NOMO-1 treated with DMSO at 0.1 percent for 48 hours (cell line): ENCODE results near the gene DICER1.
"Not testable (repeated sequence)": the region's sequence is repeated elsewhere in the genome, so short reads cannot be mapped to it uniquely, and the experiment has no call there.

Source experiments
- DNase-seq: peaks from one replicate; lab custom pipeline; 2025; ENCODE audit not compliant: unreplicated experiment; lab: John Stamatoyannopoulos, UW

DICER1 gene

DNA sequence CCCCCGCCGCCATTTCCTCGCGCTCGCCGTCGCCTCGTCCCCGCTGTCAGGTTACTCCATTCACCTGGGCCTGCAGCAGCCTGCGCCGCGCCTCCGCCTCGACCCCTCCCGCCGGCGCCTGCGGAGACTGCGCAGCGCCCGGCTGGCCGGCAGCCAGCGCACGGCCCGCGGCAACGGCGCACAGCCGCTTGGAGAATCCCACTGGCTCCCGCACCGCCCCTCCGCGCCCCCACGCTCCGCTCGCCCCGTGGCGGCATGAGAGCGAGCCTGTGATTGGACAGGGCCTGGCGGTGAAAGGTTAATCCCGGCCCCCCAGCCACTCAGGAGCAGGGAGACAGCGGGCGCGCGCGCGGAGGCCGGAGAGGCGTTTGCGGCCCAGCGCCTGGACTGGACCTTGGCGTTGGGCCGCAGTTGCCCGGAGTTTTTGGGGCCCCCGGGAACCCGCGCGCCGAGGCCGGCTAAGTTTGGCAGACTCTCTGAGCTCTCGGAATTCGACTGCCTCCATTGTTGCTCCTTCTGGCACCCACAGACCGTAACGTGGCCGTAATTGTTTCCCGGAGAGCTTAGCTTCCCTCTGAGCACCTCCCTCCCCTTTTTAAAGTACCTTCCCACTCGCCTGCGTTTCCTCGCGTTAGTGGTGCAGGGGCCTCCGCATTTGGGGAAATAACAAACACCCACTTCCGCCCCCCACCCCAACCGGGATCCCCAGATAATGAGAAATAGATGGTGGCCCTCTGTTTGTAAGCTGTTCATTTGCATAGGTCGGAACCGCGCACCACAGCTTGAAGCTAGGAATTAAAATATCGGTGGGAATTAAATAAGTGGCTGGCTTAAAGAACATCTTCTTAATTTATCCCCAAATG lies at the start of gene DICER1:
TSS of gene DICER1 (minus strand) at position 203 of the 863 bp plus-strand sequence. CDS start 24,071 bp downstream, outside the sequence.
- peak; percentile 79 for DNase-seq

DNA sequence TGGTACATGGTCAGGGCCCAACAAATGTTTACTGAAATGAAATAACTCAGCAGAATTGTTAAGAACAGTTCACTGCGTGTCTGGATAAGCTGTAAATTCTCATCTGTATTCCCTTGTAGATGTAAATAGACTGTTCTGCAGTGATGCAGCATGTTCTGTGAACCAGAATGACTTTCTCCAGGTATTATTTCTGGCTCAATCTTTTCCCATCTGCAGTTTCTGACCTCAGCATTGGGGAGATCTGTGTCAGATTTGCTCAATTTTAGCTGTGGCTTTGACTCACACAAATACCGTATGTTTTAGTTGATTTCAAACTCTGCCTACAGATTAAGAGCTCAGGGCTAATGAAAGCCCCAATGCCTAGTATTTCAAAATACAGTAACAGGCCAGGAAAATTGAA lies 49.2 kb upstream of the DICER1 start:
- no peak for DNase-seq

GRCh38 chr14:95204705-95205104 lies 47.4 kb upstream of the DICER1 start:
- no peak for DNase-seq

GRCh38 chr14:95201745-95202144 lies 44.4 kb upstream of the DICER1 start:
- DNase-seq = not testable (repeated sequence)

DNA sequence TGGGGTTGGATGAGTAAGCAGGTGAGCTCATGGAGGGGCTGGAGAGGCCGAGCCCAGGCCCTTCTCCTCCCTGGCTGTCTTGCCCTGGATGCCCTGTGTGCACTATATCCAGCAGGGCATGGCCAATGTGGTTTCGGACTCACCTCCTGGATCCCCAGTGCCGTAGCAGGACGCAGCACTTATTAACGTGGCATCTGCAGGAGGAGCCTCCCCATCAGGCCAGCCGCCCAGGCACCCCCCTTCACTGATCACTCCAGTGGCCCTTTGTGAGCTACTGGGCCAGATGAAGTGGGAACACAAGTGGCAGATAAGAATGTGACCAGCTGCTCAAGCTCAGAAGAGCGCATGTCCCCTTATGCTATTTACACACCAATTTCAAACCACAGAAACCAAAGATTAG lies 43.1 kb upstream of the DICER1 start:
- no peak for DNase-seq

DNA sequence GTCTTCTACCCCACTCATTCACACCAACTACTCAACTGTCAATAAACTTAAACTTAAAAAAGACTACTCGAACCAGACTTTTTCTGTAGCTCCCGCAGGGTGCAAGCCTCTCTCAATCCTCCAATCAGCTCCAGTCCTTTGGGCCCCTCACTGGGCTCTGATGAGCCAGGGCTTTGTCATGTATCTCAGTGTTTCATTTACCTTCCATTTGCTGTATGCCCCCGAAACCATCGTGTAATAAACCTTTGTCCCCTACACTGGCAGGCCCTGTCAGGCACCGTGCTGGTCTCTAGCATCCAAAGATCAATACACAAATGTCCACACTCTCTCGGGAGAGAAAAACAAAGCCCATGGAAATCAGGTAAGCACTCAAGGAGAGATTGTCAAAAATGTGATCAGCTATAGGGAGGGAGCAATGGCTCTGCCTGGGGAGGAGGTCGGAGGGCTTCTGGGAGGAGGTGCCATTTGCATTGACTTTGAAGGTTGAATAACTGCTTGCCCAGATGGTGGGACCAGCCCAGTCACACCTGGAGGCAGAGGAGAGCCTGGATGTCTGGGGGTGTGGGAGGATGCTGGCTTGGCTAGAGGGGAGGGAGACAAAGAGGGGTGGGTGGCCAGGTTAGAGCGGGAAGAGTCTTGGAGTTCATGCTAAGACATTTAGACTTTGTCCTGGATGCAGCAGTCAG lies 42.1 kb upstream of the DICER1 start:
- no peak for DNase-seq

GRCh38 chr14:95198320-95198719 lies 41.0 kb upstream of the DICER1 start:
- no peak for DNase-seq

DNA sequence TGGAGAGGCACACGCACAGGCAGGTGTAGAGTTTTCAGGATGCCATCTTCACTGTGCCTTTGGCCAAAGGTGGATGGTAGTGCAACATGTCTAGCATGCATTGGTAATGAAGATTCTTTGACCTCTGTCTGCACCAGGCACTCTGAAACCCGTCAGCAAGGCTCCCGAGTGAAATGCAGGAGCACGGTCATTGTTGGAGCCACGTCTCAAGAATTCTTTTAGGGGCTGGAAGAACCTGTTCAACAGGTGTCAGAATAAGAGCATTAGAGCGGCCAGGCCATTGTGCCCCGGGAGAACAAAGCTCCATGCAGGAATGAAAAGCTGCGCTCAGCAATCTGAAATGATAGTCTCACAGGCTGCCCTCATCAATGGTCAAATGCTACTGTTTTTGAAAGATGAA lies 40.2 kb upstream of the DICER1 start:
- DNase-seq = no peak

DNA sequence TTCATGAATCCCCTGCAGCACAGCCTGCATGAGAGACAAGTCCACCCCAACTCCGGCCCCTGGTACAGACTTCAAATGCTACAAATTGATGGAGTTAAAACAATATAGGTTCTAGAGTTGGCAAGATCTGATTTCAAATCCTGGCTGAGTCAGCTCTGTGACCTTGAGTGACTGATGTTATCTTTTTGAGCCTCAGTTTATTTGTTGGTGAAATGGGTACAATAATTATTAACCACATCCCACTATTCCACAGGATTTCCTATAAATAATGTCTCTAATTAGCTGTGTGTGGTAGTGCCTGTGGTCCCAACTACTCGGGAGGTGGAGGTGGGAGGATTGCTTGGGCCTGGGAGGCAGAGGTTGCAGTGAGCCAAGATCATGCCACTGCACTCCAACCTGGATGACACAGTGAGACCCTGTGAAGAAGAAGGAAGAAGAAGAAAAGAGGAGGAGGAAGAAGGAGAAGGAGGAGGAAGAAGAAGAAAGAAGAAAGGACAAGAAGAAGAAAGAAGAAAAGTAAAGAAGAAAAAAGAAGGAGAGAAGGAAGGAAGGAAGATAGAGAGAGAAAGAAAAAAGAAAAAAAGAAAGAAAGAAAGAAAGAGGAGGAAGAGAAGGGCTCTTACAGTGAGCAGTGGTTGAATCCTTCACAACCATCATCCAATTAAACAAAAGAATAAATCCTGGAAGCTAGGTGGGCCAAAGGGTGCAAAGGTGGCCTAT lies 39.7 kb upstream of the DICER1 start:
- DNase-seq = no peak

DNA sequence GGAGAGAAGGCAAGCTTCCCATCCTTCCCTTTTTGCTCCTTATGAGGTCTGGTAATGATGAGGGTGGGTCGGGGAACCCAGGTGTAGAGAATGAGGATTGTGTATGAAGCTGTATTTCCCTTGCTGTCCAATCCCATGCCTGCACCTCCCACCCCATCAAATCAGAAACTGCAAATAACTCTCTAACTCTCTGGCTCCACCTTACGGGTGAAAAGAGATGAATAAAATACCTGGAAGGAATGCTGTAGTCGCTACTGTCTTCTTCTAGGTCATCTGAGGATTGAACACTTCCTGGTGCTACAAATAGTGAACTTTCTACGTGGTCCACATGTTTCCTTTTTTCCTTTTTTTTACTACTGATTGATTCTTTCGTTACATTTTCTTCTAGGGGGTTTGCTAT lies 38.9 kb upstream of the DICER1 start:
- peak; percentile 6 for DNase-seq

DNA sequence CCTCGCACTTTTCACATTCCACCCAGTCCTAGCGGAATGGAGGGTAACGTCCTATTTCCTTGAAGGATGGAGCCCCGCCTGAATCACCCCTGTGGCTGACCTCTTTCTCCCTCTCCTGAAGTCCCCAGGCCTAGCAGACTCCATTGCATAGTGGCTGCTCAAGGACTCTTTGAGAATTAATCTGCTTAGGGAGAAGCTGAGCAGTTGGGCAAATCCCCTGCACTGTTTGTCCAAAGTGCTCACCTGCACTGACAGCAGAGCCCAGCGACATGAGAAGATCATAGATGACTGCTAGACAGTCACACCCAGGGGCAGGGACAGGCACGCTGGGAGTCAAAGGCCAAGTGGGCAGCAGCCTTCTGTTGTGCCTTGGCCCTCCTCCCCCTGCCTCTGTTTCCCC lies 37.7 kb upstream of the DICER1 start:
- no peak for DNase-seq

- DNase-seq = no peak
Observed at GRCh38 chr14:95193081-95193480, 35.8 kb upstream of the DICER1 start.

GRCh38 chr14:95192311-95192710 lies 35.0 kb upstream of the DICER1 start:
- DNase-seq = no peak

- DNase-seq = no peak
Observed at GRCh38 chr14:95191445-95192199, 34.3 kb upstream of the DICER1 start.

DNA sequence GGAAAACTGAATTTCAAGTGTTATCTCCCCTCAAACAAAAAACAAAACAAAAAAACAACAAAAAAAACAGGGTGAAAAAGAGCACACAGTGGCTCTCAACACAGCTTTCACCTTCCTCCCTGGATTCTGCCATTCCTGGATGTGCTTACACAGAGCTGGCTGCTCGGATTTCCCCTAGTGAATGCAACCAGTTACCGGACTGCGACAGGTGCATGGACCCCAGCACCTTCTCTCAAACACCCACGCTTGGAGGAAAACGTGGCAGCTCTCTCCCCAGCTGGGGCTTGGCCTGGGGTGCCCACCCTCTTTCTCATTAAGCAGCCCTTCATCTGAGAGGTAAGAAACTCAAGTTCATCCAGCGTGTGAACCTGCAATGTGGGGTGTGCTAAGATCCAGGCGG lies 33.5 kb upstream of the DICER1 start:
- DNase-seq = no peak

- no peak for DNase-seq
Observed at GRCh38 chr14:95190346-95190840, 33.1 kb upstream of the DICER1 start.

DNA sequence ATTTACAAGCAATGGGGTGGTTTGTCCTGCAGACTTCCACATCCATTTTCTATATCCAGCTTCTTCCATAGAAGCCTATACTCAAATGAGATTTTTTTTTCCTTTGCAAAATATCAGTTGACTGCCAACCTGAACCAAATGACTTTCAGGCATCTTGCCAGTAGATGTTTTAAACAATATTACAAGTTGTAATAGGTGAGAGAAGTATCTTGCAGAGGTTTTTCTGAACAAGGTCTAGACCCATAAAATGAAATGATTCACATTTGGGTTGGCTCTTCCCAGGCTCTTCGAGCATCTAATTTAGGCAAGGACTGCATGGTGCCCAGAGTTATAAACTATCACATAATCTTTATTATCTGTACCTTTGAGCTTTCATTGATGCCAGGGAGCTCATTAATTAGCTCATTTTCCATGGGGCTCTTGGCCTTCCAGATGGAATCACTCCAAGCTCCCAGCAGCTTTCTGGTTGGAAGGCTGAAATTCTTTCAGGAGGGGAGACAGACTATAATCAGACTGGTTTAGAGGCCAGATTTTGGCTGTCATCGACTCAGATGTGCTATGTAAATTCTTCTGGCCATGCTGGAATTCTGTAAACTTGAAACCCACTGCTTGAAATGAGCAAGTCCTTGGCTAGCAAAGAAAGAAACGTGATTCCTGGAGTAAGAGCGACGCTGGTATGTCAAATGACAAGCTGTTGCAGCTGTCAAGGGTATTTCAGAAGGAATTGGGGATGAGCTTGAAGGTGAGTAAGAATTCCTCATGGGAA lies 32.2 kb upstream of the DICER1 start:
- no peak for DNase-seq

DNA sequence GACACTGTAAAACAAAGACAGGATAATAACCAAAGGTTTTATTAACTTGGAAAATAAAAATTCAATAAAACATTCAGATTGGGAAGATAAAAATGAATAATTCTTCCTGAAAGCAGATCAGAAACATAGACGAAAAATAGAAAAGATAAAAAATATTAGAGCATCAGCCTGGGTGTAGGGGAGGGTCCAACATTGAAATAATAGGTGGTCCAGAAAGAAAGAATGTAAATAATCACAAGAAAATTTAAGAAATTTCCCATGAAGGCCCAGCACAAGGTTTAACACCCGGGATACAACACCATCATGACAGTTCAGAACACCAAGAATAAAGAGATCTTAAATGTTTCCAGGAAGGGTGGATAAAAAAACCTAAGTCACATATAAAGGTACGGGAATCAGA lies 31.1 kb upstream of the DICER1 start:
- DNase-seq = no peak

DNA sequence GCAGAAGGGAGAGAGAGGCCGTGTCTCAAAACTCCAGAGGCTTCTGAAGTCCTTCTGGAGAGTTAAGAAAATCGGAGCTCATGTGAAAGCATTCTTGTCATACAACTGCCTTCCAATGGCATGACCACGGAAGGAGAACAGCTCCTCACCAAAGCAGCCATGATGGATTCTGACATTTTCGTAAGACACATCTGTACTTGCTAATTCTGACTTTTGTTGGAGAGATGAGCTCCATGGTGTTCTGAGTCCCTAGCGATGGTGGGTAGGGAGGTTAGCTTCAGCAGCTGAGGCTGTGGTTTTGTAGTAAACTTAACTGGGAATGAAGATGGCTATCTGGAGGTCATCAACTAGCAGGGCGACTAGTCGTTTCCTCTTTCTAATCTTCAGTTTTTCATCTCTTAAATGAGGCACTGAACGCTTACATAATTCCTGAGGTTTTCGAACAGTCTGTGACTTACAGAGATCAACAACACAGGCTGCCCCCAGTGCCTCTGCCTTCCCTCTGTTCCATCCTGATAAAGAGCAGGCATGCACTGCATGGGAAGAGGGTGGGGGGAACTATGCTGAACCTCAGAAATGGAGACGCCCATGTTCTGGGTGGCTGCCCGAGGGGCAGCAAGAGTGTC lies 28.6 kb upstream of the DICER1 start:
- DNase-seq = peak; percentile 81
